Nephron progenitor cell (in vitro differentiated cells): ENCODE data around the gene CFAP74.

ENCODE experiments used
- DNase-seq: peaks from one replicate; pipeline ENCODE4 v3.0.0; 2021
- H3K27ac Mint-ChIP-seq: 2 replicates; pipeline ENCODE4 v1.8.0; 2021; ENCODE audit warnings: mild to moderate bottlenecking, moderate library complexity, mixed read lengths
- H3K27me3 Mint-ChIP-seq: 2 replicates; pipeline ENCODE4 v1.8.0; 2021; ENCODE audit warnings: mild to moderate bottlenecking, low read depth, mixed read lengths; ENCODE audit not compliant: poor library complexity
- H3K36me3 Mint-ChIP-seq: 2 replicates; pipeline ENCODE4 v1.8.0; 2021; ENCODE audit warnings: low read depth, mixed read lengths
- H3K4me1 Mint-ChIP-seq: 2 replicates; pipeline ENCODE4 v1.8.0; 2021; ENCODE audit warnings: mixed read lengths
- H3K4me3 Mint-ChIP-seq: 2 replicates; pipeline ENCODE4 v1.8.0; 2021; ENCODE audit warnings: mild to moderate bottlenecking, moderate library complexity, mixed read lengths
- H3K9me3 Mint-ChIP-seq: 2 replicates; pipeline ENCODE4 v1.8.0; 2021; ENCODE audit warnings: mild to moderate bottlenecking, moderate library complexity, mixed read lengths
- CTCF ChIP-seq: fragments of 200-600 bp; sonication (generic); IDR thresholded peaks from 2 replicates; pipeline ENCODE4 v1.5.0; 2021; ENCODE audit warnings: antibody characterized with exemption

The CFAP74 gene

GRCh38 chr1:1925437-1926345, 77.9 kb downstream of the CFAP74 start:
- no peaks in the 10 kb centered on the region for H3K9me3 Mint-ChIP-seq
- no peak for TF ChIP-seq CTCF
- H3K27ac Mint-ChIP-seq = no peak overlapping the region
- H3K4me1 Mint-ChIP-seq = peaks cover 12% of the 10 kb centered on the region
- peaks cover 4% of the 10 kb centered on the region for H3K27me3 Mint-ChIP-seq
- H3K36me3 Mint-ChIP-seq = no peaks in the 10 kb centered on the region
- H3K4me3 Mint-ChIP-seq = no peak overlapping the region
- no peak for DNase-seq

GRCh38 chr1:1924849-1925248, 78.7 kb downstream of the CFAP74 start:
- no peak for TF ChIP-seq CTCF
- no peaks in the 10 kb centered on the region for H3K9me3 Mint-ChIP-seq
- no peak overlapping the region for H3K27ac Mint-ChIP-seq
- DNase-seq = no peak
- peaks cover 12% of the 10 kb centered on the region for H3K4me1 Mint-ChIP-seq
- H3K4me3 Mint-ChIP-seq = no peak overlapping the region
- no peaks in the 10 kb centered on the region for H3K36me3 Mint-ChIP-seq
- H3K27me3 Mint-ChIP-seq = peaks cover 4% of the 10 kb centered on the region

- Mint-ChIP-seq H3K36me3 (no peaks in the 10 kb centered on the region), H3K4me3 (no peak overlapping the region), H3K27ac (no peak overlapping the region), H3K9me3 (no peaks in the 10 kb centered on the region), H3K27me3 (peaks cover 4% of the 10 kb centered on the region), H3K4me1 (peaks cover 12% of the 10 kb centered on the region)
- TF ChIP-seq CTCF = no peak
- DNase-seq = no peak
Observed at GRCh38 chr1:1924386-1924785, 79.2 kb downstream of the CFAP74 start.

DNA sequence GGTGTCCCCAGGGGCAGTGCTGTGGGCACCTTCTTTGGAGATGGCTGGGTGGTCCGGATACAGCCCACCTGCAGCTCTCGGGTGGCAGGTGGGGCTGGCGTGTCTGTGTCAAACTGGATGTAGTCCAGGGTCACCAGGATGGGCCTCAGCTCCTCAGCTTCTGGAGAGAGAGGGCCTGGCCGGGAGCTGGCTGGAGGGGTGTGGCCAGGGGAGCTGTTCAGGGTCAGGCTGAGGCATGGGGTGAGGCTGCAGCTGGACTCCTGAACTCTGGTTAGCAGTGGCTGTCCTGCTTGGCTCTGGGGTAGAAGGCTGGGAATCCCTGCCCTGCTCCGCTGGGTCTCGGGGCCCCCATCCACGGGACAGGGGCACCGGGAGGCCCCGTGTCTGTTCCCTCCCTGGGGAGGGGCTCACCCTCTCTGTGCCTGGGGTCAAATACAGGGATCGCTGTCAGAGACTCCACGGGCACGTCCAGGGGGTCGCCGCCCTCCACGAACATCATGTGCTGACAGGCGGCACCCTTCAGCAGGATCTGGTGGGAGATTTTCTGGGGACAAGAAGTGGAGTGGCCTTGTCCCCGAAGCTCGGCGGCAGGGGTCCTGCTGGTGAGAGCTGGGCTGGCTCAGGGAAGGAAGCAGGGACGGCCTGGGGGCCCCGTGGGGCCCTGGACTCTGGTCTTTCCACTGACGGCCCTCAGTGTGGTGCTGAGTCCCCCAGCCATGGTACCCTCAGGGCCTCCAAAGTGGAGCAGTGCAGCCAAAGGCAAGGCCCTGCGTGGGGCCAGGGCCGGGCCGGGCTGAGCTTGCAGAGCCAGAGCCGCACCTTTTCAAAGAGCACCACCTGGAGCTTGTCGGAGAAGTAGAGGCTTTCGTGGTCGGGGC, 80.4 kb downstream of the CFAP74 start:
- no peak for TF ChIP-seq CTCF
- Mint-ChIP-seq H3K27ac (no peak overlapping the region), H3K4me3 (no peak overlapping the region), H3K36me3 (no peaks in the 10 kb centered on the region), H3K27me3 (peaks cover 5% of the 10 kb centered on the region), H3K4me1 (peaks cover 12% of the 10 kb centered on the region), H3K9me3 (no peaks in the 10 kb centered on the region)
- no peak for DNase-seq

DNA sequence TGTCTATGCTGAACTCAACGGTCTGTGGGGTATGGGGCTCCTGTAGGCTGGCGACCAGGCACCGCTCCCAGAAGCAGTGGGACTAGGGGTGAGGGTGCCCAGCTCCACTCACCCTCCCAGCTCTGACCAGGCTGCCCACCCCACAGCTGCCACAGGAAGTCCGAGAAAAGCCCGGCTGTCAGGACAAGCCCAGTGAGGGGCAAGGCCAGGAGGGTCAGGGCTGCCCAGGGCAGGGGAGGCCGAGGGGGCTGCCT, 81.0 kb downstream of the CFAP74 start:
- no peak for DNase-seq
- Mint-ChIP-seq H3K27me3 (peaks cover 11% of the 10 kb centered on the region), H3K9me3 (no peaks in the 10 kb centered on the region), H3K27ac (no peak overlapping the region), H3K4me1 (peaks cover 13% of the 10 kb centered on the region), H3K4me3 (no peak overlapping the region), H3K36me3 (no peaks in the 10 kb centered on the region)
- no peak for TF ChIP-seq CTCF
